GM12892 (cell line): ENCODE data around the gene NDUFC2.

Experiments used
- POLR2A ChIP-seq: IDR thresholded peaks from 2 replicates; pipeline ENCODE4 v1.6.1; 2011; ENCODE audit warnings: low read depth, low read length, control low read depth
- POLR2AphosphoS5 ChIP-seq: IDR thresholded peaks from 2 replicates; pipeline ENCODE4 v1.6.1; 2011; ENCODE audit warnings: low read depth, low read length, control low read depth
- TAF1 ChIP-seq: IDR thresholded peaks from 2 replicates; pipeline ENCODE4 v1.6.1; 2011; ENCODE audit warnings: low read depth, mild to moderate bottlenecking, control low read depth, low read length, borderline replicate concordance

GRCh38 chr11:78100261-78100660 lies 20.6 kb upstream of the NDUFC2 start:
- TF ChIP-seq POLR2AphosphoS5 (no peak), TAF1 (no peak), POLR2A (no peak)
